Ovary (tissue), 9 donors: ENCODE results near the gene IGSF10. TPM values are rescaled to one million over a fixed set of nuclear protein-coding genes. Genes with fewer than 3 reads are reported as not detected.

ENCODE experiments used
- DNase-seq, 5 donors: peaks; one replicate each; pipeline ENCODE4 v3.0.0-alpha.2; 2019 to 2020
- H3K27ac ChIP-seq, 2 donors: fragments of 200-600 bp; one replicate each; pipeline versions ENCODE4 v1.5.1 to v1.8.0; 2019 to 2022
- H3K27me3 ChIP-seq: fragments of 200-600 bp; one replicate; pipeline ENCODE4 v1.8.0; 2022
- H3K36me3 ChIP-seq: fragments of 200-600 bp; sonication (generic); one replicate; pipeline ENCODE4 v1.5.1; 2019
- H3K4me1 ChIP-seq: one replicate; pipeline ENCODE4 v1.8.1; 2013; ENCODE audit warnings: mild to moderate bottlenecking, moderate library complexity; ENCODE audit not compliant: insufficient read depth
- H3K4me3 ChIP-seq: fragments of 200-600 bp; sonication (generic); one replicate; pipeline ENCODE4 v1.5.1; 2017
- H3K9me3 ChIP-seq, 2 donors: fragments of 200-600 bp in 1 of 2; sonication (generic) in 1 of 2; one replicate each; pipeline versions ENCODE4 v1.5.1 to v1.8.1; 2013 to 2019; ENCODE audit warnings: mild to moderate bottlenecking in 1 of 2, moderate library complexity in 1 of 2
- EP300 ChIP-seq: sonication (generic); formaldehyde crosslinking; IDR thresholded peaks from one replicate; pipeline ENCODE4 v1.6.1; 2017; ENCODE audit warnings: antibody characterized with exemption
- POLR2A ChIP-seq: fragments of 450-650 bp; IDR thresholded peaks from one replicate; pipeline ENCODE4 v1.6.1; 2017; ENCODE audit warnings: antibody characterized with exemption, mild to moderate bottlenecking, moderate library complexity
- WGBS, 3 donors: extraction: QIAGEN DNeasy Blood & Tissue Kit in 1 of 3; methylation state at CpG; one replicate each; pipeline versions ENCODE4 v1.1.5 to v1.1.7; 2013 to 2017; 5-methylcytosine and 5-hydroxymethylcytosine counted together
- intact Hi-C, 4 donors: fragments of 100-400 bp; cut with DNase I; formaldehyde crosslinking; loops; one replicate each; pipeline versions ENCODE4 v1.11.0 to v1.15.1; 2022 to 2023
- polyA plus RNA-seq, 2 donors: library from polyadenylated mRNA; stranded (reverse); fragments of 200-250 nt in 1 of 2; fragments of 350-450 nt in 1 of 2; fragmentation: Illumina TruSeq in 1 of 2; extraction: RNeasy Lipid Tissue Mini Kit (QIAGEN cat#74804) in 1 of 2; gene quantifications; one replicate each; pipeline ENCODE4 v1.2.3, GENCODE V29; 2013 to 2014
- total RNA-seq, 7 donors: library from RNA; depleted of rRNA in 2 of 7; stranded (reverse); fragments of >200 nt in 2 of 7; fragmentation: NEBNext Ultra II Directional in 3 of 7; extraction: Animal tissue kit (Norgen Biotek cat#: 25700) in 3 of 7; gene quantifications; one replicate each; pipeline versions ENCODE4 v1.1.0 to v1.2.4, GENCODE V29; 2016 to 2023
- TF ChIP-seq, protein P1 (sequence below), 3 donors: fragments of 450-650 bp in 2 of 3; fragments of 200-600 bp in 1 of 3; IDR thresholded peaks; one replicate each; pipeline versions ENCODE4 v1.5.1 to v1.8.0; 2016 to 2022; ENCODE audit warnings: antibody characterized with exemption in 3 of 3, mild to moderate bottlenecking in 1 of 3
- donor health status: DM: no; HTN: no; CAD: no; lungs with moderate emphysema.
- donor health status: DM: no; HTN: no; CAD: no.
- donor health status: Bipolar disorder and iron deficiency.
- donor health status: DM: yes; HTN: yes; CAD: no.
- donor health status: DM: no; HTN: no; CAD: no.
- donor health status: DM: yes; HTN: yes; CAD: no.

IGSF10 gene
- total and polyA plus RNA-seq, 9 donors = 12.1 to 59.5 (median 34.3) TPM

DNA sequence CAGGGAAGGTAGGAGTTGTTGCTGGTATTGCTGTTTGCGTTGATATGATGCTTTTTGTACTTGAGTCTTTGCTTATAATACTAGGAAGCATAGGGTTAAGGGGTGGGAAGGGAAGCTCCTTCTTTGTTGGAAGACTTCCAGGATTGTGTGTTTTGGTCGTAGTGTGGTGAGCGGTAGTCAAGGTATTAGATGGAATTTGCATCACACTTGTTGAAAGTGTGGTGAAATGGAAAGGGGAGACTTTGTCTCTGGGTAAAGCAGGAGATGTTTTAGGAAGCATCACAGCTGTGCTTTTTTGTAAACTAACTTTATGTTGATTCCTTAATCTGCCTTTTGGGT, 14.9 kb downstream of the IGSF10 start:
- intact Hi-C loops = loop anchor here (10.0 kb wide), 4 partner anchors 389 to 479 kb away; no protein-coding TSS in a partner anchor
- Histone ChIP-seq H3K9me3 (peaks cover 0 to 5% of the 10 kb centered on the region in 2 donors), H3K27ac (no peak overlapping the region), H3K27me3 (no peaks in the 10 kb centered on the region), H3K4me3 (no peak overlapping the region), H3K36me3 (no peaks in the 10 kb centered on the region), H3K4me1 (peaks cover 2% of the 10 kb centered on the region)
- DNase-seq = no peak
- 37 to 52% (median 39%) methylated on average over 3 of the region's 3 CpGs for WGBS, 3 donors
- TF ChIP-seq EP300 (no peak), POLR2A (no peak)
- TF ChIP-seq, protein P1, sequence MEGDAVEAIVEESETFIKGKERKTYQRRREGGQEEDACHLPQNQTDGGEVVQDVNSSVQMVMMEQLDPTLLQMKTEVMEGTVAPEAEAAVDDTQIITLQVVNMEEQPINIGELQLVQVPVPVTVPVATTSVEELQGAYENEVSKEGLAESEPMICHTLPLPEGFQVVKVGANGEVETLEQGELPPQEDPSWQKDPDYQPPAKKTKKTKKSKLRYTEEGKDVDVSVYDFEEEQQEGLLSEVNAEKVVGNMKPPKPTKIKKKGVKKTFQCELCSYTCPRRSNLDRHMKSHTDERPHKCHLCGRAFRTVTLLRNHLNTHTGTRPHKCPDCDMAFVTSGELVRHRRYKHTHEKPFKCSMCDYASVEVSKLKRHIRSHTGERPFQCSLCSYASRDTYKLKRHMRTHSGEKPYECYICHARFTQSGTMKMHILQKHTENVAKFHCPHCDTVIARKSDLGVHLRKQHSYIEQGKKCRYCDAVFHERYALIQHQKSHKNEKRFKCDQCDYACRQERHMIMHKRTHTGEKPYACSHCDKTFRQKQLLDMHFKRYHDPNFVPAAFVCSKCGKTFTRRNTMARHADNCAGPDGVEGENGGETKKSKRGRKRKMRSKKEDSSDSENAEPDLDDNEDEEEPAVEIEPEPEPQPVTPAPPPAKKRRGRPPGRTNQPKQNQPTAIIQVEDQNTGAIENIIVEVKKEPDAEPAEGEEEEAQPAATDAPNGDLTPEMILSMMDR (IDR thresholded peaks at IDR 0.05) = no peak

DNA sequence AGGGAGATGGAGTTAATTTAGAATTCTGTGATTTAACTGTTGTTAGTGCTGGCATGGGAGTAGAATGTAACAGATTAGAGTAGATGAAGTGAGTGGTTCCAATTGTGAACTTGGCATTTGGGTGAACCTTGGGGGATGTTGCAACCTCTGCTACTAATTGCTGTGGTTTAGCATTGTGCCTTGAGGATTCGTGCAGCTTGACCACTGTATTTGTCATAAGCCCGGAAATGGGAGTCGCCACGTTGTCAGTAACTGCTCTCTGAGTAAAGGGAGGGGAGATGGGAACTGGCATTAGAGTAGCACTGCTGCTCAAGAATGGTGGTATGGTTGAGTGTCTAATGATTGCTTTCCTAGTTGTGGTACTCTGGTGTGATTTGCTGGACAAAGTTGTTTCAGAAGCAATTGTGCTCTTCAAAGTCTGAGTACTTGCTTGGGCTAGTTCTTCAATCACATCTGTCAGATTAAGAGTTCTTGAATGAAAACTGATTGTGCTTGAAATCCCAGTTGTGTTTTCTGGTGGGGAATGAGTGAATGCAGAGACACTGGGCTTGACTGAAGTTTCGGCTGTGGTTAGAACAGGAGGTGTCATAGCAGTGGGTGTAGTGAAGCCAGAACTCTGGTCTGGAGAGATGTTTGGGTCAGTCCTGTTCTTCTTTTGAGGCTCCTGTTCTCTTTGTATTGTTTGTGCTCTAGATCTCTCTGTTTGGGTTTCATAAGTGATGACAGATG, 15.4 kb downstream of the IGSF10 start:
- no peak overlapping the region for H3K4me3 ChIP-seq
- TF ChIP-seq POLR2A (no peak), EP300 (no peak)
- TF ChIP-seq, protein P1 (IDR thresholded peaks at IDR 0.05) = no peak
- whole genome bisulfite sequencing, 3 donors = 75 to 83% (median 76%) methylated on average over 5 of the region's 5 CpGs
- no peak overlapping the region for H3K27ac ChIP-seq
- H3K4me1 ChIP-seq = peaks cover 2% of the 10 kb centered on the region
- DNase-seq = no peak
- H3K27me3 ChIP-seq = no peaks in the 10 kb centered on the region
- intact Hi-C loops = loop anchor here (10.0 kb wide), 4 partner anchors 389 to 479 kb away; no protein-coding TSS in a partner anchor
- no peaks in the 10 kb centered on the region for H3K36me3 ChIP-seq
- peaks cover 0 to 5% of the 10 kb centered on the region in 2 donors for H3K9me3 ChIP-seq

DNA sequence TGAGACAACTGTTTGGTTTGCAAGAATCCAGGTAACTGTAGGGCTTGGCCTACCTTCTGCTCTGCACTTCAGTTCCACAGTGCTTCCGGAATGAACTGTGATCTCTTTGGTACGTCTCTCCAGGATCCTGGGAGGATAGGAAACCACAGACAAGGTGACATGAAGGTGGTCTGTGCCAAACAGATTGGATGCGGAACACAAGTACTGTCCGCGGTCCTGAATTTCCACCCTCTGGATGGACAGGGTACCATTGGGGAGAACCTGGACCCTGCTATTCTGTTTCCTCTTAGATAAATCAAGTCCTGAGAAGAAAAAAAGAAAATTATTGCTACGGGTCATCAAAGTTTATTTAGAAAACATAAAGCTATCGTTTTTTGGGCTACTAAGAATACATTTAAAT, 17.3 kb downstream of the IGSF10 start:
- 81 to 83% (median 81%) methylated on average over 7 of the region's 7 CpGs for WGBS, 3 donors
- intact Hi-C loops = loop anchor here (10.0 kb wide), 4 partner anchors 391 to 481 kb away; no protein-coding TSS in a partner anchor
- peaks cover 2% of the 10 kb centered on the region for H3K4me1 ChIP-seq
- peaks cover 0 to under 1% of the 10 kb centered on the region in 2 donors for H3K9me3 ChIP-seq
- H3K4me3 ChIP-seq = no peak overlapping the region
- H3K27me3 ChIP-seq = no peaks in the 10 kb centered on the region
- H3K36me3 ChIP-seq = no peaks in the 10 kb centered on the region
- H3K27ac ChIP-seq = no peak overlapping the region
- no peak for DNase-seq
- TF ChIP-seq POLR2A (no peak), EP300 (no peak)
- TF ChIP-seq, protein P1 (IDR thresholded peaks at IDR 0.05) = no peak

DNA sequence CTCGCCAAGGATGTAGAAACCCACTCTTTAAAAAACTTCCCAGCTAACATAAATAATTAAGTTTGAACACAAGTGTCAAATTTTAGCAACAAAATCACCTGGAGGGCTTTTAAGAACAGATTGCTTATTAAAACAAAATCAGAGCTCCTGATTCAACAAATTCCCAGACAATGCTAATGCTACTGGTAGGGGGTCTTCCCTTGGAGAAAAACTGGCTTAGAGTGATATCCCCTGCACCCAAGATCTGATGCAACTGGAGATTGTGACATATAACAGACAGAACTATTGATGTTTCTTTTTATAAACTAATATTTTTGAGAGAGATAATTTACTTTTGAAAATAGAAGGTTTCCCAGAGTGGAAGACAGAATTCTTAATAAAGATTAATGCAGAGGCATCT, 19.9 kb downstream of the IGSF10 start:
- H3K9me3 ChIP-seq = no peaks in the 10 kb centered on the region
- TF ChIP-seq POLR2A (no peak), EP300 (no peak)
- TF ChIP-seq, protein P1 (IDR thresholded peaks at IDR 0.05) = no peak
- no peak overlapping the region for H3K4me3 ChIP-seq
- WGBS, 3 donors = 85 to 97% (median 90%) methylated on average over 1 of the region's 1 CpG
- DNase-seq = no peak
- no peaks in the 10 kb centered on the region for H3K27me3 ChIP-seq
- intact Hi-C loops = loop anchor here (10.0 kb wide), 4 partner anchors 394 to 484 kb away; no protein-coding TSS in a partner anchor
- no peak overlapping the region for H3K27ac ChIP-seq
- no peaks in the 10 kb centered on the region for H3K36me3 ChIP-seq
- peaks cover 5% of the 10 kb centered on the region for H3K4me1 ChIP-seq
